ENCODE results near the gene CHST9. TPM values are rescaled to one million over a fixed set of nuclear protein-coding genes. Genes with fewer than 3 reads are reported as not detected.
A peak's percentile ranks its signal among the peaks of the same experiment; 100 is the strongest.

CHST9 gene
- total RNA-seq, 1 experiment from 2014 or later = 3.5 TPM

- no peak for DNase-seq
- Histone ChIP-seq H2BK12ac (ENCODE audit: insufficient read length, low read depth, low read length) (no peak overlapping the region), H3K9me3 (ENCODE audit: control insufficient read depth, low read depth, low read length) (no peaks in the 10 kb centered on the region), H3K79me2 (ENCODE audit: insufficient read depth, low read length) (no peaks in the 10 kb centered on the region), H2BK120ac (ENCODE audit: low read depth, low read length, poor library complexity, severe bottlenecking) (no peak overlapping the region), H3K9ac (ENCODE audit: extremely low read depth, insufficient read length, low read length) (no peak overlapping the region), H3K4me1 (ENCODE audit: insufficient read depth, low read length) (no peaks in the 10 kb centered on the region; the same call in 1 of the 2 replicates), H4K5ac (ENCODE audit: insufficient read length, low read depth, low read length) (no peak overlapping the region), H3K56ac (ENCODE audit: insufficient read length, low read depth, low read length) (no peak overlapping the region), H3K4me2 (ENCODE audit: insufficient read depth, insufficient read length, low read length) (no peak overlapping the region), H3K14ac (ENCODE audit: insufficient read depth, low read length) (no peak overlapping the region), H3K18ac (ENCODE audit: insufficient read length, low read depth, low read length) (no peak overlapping the region), H3K79me1 (ENCODE audit: insufficient read depth, low read depth, low read length, poor library complexity, severe bottlenecking) (no peaks in the 10 kb centered on the region), H2BK20ac (ENCODE audit: low read depth, low read length, poor library complexity, severe bottlenecking) (no peak overlapping the region), H3T11ph (ENCODE audit: low read length) (no peak overlapping the region), H4K91ac (ENCODE audit: insufficient read length, low read depth, low read length) (no peak overlapping the region), H3K23ac (ENCODE audit: insufficient read length, low read depth, low read length) (no peak overlapping the region), H4K20me1 (ENCODE audit: control insufficient read depth, insufficient read depth, insufficient read length) (no peaks in the 10 kb centered on the region), H3K4ac (ENCODE audit: low read depth, low read length) (no peak overlapping the region), H3K27ac (ENCODE audit: insufficient read length, low read depth, low read length) (no peak overlapping the region), H3K27me3 (ENCODE audit: insufficient read depth, low read length) (no peaks in the 10 kb centered on the region), H2BK15ac (ENCODE audit: low read depth, low read length) (no peak overlapping the region), H4K8ac (replicated peaks; ENCODE audit: insufficient read length, low read depth, low read length) (no peak overlapping the region), H2BK5ac (ENCODE audit: insufficient read length, low read length) (no peak overlapping the region), H3K23me2 (ENCODE audit: insufficient read length, low read depth, low read length, poor library complexity, severe bottlenecking) (no peaks in the 10 kb centered on the region), H2AFZ (ENCODE audit: low read length) (no peak overlapping the region), H2AK5ac (ENCODE audit: insufficient read length, low read length) (no peak overlapping the region)
- Mint-ChIP-seq H3K27me3 (ENCODE audit: low read depth) (no peaks in the 10 kb centered on the region), H3K36me3 (ENCODE audit: insufficient read depth in 1 of 3, low read depth in 3 of 3) (peaks cover 0 to 1% (median 0%) of the 10 kb centered on the region in 3 experiments; a peak in 2 of 7 replicates), H3K27ac (peak overlapping the region in 1 of 3 experiments; percentile 34; a peak in 1 of 7 replicates), H3K4me1 (peaks cover 10 to 11% of the 10 kb centered on the region in 2 experiments), H3K9me3 (peaks cover 0 to 1% of the 10 kb centered on the region in 2 experiments; a peak in 3 of 5 replicates), H3K4me3 (no peak overlapping the region)
- TF ChIP-seq, protein P1, sequence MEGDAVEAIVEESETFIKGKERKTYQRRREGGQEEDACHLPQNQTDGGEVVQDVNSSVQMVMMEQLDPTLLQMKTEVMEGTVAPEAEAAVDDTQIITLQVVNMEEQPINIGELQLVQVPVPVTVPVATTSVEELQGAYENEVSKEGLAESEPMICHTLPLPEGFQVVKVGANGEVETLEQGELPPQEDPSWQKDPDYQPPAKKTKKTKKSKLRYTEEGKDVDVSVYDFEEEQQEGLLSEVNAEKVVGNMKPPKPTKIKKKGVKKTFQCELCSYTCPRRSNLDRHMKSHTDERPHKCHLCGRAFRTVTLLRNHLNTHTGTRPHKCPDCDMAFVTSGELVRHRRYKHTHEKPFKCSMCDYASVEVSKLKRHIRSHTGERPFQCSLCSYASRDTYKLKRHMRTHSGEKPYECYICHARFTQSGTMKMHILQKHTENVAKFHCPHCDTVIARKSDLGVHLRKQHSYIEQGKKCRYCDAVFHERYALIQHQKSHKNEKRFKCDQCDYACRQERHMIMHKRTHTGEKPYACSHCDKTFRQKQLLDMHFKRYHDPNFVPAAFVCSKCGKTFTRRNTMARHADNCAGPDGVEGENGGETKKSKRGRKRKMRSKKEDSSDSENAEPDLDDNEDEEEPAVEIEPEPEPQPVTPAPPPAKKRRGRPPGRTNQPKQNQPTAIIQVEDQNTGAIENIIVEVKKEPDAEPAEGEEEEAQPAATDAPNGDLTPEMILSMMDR (conservative IDR thresholded peaks at IDR 0.05) = no peak
- WGBS (ENCODE audit: extremely low coverage, insufficient read length, low lambda C conversion rate) = no CpG with 5 or more reads among the region's 4 CpGs
Measured at GRCh38 chr18:26911840-26912239, 273.3 kb downstream of the CHST9 start.

Data from H9 (cell line).